HG03064 (cell line): ENCODE data around the gene SNRPD3.
"Not testable (repeated sequence)": the region's sequence is repeated elsewhere in the genome, so short reads cannot be mapped to it uniquely, and the experiment has no call there.

ENCODE experiments used
- ATAC-seq: cut with Tn5 transposase; IDR thresholded peaks from one replicate; pipeline ENCODE4 v1.9.1; 2021; ENCODE audit warnings: low read depth; ENCODE audit not compliant: unreplicated experiment

The SNRPD3 gene

DNA sequence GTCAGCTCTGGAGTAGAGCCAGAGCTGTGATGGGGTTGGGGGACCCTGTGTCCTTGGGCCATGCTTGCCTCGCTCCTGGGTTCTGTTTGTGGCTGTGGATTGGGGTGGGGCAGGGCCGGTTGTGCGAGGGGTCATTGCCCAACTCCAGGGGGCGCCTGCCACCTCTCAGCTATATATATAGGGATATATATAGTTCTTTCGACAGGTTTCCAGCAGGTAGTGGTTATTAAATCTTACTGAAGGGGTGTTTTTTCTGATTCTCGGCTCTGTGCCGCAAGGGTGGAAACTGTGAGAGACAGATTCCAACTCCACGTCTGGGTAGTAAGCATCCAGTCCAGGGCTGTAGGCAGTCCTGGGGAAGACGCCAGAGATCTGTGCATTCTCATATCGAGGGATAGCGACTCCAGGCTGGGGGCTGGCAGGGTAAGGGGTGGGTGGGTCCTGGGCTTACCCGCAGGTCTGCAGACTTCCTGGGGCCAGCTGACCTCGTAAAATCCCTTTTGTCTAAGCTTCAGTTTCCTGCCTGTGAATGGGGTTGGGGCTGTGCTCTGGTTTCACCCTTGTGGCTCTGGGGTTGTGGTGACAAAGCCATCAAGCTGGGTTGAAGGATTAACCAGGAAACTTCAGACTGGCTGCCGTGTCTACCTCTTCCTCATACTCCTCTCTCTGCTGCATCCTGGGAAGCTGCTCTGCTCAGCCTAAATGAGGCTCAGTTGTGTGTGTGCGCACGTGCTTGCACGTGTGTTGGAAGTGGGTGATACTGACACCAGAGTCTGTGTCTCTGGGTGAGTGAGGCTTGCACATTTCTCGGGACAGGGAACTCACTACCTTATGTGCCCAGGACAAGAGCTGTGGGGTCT, 48.2 kb downstream of the SNRPD3 start:
- not testable (repeated sequence) for ATAC-seq

- not testable (repeated sequence) for ATAC-seq
Observed at GRCh38 chr22:24606340-24606739, 50.5 kb downstream of the SNRPD3 start.

DNA sequence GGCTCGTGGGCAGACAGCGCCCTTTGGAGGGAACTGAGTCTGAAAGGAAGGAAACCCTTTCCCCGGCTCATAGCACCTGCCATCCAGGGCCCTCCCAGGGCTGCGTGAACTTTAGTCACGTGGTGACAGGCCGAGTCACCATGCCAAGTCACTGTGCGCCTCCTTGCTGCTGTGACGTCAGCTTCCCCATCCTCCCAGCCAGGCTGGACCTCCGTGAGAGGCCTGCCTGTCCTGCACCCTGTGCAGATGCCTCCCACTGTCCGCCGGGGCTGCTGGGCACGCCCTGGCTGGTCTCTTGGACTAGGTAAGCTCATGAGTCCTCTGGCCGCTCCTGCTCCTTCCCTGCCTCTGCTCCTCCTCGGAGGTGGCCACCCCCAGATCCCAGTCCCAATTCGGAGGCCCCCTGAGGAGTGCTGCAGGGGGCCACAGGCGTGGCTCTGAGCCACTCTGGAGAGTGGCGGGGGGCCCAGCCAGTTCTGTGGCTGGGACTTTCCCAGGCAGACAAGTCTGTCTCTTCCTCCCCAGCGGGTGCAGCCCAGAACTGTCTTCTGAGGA, 51.7 kb downstream of the SNRPD3 start:
- not testable (repeated sequence) for ATAC-seq

DNA sequence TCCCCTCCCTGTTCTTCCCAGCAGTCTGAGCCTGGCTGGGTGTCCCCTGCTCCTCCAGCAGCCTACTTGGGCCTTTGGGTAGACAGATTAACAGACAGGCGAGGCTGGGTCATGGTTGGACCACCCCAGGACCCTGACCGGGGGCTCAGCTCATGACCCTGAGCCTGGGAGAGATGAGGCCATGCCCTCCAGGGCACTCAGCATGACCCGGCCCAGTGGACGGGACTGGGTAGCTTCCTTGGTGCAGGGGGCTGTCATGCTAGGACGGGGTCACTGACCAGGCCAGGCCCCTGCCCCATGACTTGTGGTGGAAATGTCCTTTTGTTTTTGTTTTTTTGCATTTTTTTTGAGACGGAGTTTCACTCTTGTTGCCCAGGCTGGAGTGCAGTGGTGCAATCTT, 52.5 kb downstream of the SNRPD3 start:
- not testable (repeated sequence) for ATAC-seq

- ATAC-seq, result not testable (repeated sequence)
Observed at GRCh38 chr22:24609888-24610287, 54.1 kb downstream of the SNRPD3 start.

DNA sequence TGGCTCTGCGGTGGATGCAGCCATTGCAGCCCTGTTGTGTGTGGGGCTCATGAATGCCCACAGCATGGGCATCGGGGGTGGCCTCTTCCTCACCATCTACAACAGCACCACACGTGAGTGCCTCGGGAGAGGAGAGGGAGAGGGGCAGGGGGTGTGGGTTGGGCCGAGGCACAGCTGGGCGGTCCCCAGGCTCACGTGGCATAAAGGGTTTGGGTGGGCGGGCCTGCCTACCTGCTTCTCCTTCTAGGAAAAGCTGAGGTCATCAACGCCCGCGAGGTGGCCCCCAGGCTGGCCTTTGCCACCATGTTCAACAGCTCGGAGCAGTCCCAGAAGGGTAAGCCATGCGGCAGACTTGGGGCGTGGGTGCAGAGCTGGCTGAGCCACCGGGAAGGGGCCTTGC, 59.0 kb downstream of the SNRPD3 start:
- not testable (repeated sequence) for ATAC-seq

DNA sequence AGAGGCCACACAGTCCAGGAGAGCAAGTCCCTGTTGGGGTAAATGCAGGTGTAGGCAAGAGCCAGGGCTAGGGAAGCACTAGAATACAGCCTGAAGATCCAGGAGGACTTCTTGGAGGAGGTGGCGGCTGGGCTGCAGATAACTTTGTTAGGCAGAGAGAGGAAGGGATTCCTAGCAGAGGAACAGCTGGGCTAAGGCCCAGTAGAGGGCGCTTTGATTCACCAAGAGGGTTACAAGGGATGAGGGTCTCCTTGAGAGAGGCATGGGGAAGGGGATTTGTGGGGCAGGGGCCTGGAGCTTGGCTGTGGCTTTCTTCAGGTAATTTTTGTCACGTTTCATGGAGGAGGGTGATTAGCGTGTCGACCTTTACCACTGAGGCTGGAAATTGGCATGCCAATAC, 65.4 kb downstream of the SNRPD3 start:
- ATAC-seq, result not testable (repeated sequence)

GRCh38 chr22:24622596-24622995, 66.8 kb downstream of the SNRPD3 start:
- ATAC-seq, result not testable (repeated sequence)
